Middle frontal gyrus (tissue), 1 donor: ENCODE data around the gene SEH1L.

Experiments
- DNase-seq: peaks from one replicate; pipeline ENCODE4 v3.0.0-alpha.2; 2015; ENCODE audit warnings: low spot score; ENCODE audit errors: extremely low spot score

SEH1L gene

DNA sequence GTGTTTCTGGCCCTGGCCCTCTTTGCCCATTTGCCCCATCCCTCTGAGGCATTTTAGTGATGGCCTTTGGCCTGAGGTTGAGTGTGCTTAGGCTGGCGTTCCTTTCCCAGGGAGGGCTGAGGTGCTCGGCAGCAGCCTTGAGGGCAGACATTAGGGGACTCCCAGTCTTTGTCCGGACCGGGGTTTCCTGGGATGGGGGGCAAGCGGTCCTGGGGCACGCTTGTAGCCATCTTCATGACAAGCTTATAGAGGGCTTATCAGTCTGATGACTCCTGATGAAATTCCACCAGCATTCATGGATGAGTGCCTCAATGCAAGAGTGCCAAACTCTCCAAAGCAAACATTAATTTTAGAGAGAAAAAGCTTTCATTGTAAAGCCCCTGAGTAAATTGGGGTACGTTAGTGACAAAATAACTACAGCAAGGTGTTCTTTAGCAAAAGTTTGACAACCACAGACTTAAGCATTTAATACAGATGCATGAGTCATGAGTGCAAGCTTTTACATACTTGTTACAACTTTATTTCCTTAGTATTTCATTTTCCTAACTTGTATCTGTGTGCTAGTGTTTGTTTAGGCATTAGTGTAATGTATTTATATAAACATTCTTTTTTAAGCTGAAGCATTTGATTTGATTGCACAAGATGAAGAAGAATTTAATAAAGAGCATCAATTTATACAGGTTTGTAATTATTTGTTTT is 89.0 kb downstream of the SEH1L start:
- no peak for DNase-seq
